Activated naive CD4-positive, alpha-beta T cell treated with anti-CD3 and anti-CD28 coated beads, Interleukin-2, amount 50 U/mL, for 16 hours (primary cell): ENCODE results near the gene LRRC75A.
"Not testable (repeated sequence)": the region's sequence is repeated elsewhere in the genome, so short reads cannot be mapped to it uniquely, and the experiment has no call there.

Source experiments
- DNase-seq: peaks from one replicate; pipeline ENCODE4 v3.0.0-alpha.2; 2020

Gene LRRC75A

GRCh38 chr17:16470265-16470664 is 21.7 kb downstream of the LRRC75A start:
- no peak for DNase-seq

GRCh38 chr17:16468428-16468992 is 23.5 kb downstream of the LRRC75A start:
- DNase-seq = no peak

- no peak for DNase-seq
Observed at GRCh38 chr17:16467886-16468285, 24.1 kb downstream of the LRRC75A start.

- no peak for DNase-seq
Observed at GRCh38 chr17:16467044-16467443, 24.9 kb downstream of the LRRC75A start.

- no peak for DNase-seq
Observed at GRCh38 chr17:16466407-16466806, 25.6 kb downstream of the LRRC75A start.

- DNase-seq = no peak
Observed at GRCh38 chr17:16465861-16466338, 26.1 kb downstream of the LRRC75A start.

- no peak for DNase-seq
Observed at GRCh38 chr17:16465052-16465312, 27.0 kb downstream of the LRRC75A start.

- no peak for DNase-seq
Observed at GRCh38 chr17:16464303-16465051, 27.5 kb downstream of the LRRC75A start.

GRCh38 chr17:16463358-16464302 is 28.4 kb downstream of the LRRC75A start:
- DNase-seq = no peak

- DNase-seq = no peak
Observed at GRCh38 chr17:16462070-16462864, 29.7 kb downstream of the LRRC75A start.

GRCh38 chr17:16461606-16461866 is 30.5 kb downstream of the LRRC75A start:
- DNase-seq = no peak

- DNase-seq = no peak
Observed at GRCh38 chr17:16460796-16461605, 31.0 kb downstream of the LRRC75A start.

GRCh38 chr17:16459855-16460550 is 32.0 kb downstream of the LRRC75A start:
- DNase-seq = no peak

- DNase-seq = no peak
Observed at GRCh38 chr17:16459271-16459670, 32.7 kb downstream of the LRRC75A start.

- no peak for DNase-seq
Observed at GRCh38 chr17:16456742-16457316, 35.2 kb downstream of the LRRC75A start.

- DNase-seq = no peak
Observed at GRCh38 chr17:16455997-16456741, 35.8 kb downstream of the LRRC75A start.

- DNase-seq = no peak
Observed at GRCh38 chr17:16453493-16453851, 38.5 kb downstream of the LRRC75A start.

- not testable (repeated sequence) for DNase-seq
Observed at GRCh38 chr17:16452268-16452667, 39.7 kb downstream of the LRRC75A start.

GRCh38 chr17:16450028-16450427 is 42.0 kb downstream of the LRRC75A start:
- DNase-seq = no peak

- DNase-seq = no peak
Observed at GRCh38 chr17:16449121-16449570, 42.8 kb downstream of the LRRC75A start.
